ENCODE measurements around the gene TCF21. TPM values are rescaled to one million over a fixed set of nuclear protein-coding genes. Genes with fewer than 3 reads are reported as not detected.

TCF21 gene
- total RNA-seq, 1 donor from 2014 or later, result 0.52 TPM

DNA sequence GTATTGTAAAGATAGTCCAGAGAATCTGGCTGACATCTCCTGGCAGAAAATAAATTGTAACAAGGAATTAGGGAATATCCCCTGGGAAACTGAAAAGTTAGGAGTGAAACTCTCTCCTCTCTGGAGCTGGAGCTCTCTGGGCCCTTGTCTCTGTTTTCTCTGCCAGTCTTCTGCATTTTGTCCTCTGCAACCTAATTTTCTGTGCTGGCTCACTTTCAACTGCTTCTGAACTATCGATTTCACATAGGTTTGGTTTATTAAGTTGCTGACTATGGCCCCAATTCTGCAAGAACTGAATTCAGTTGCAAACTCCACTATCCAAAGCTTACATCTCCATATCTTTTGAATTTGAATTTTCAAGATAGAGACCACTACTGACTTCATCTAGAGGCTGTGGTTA, 9.3 kb downstream of the TCF21 start:
- H3K4me3 Mint-ChIP-seq (ENCODE audit: unreplicated experiment), result no peak overlapping the region
- Histone ChIP-seq H3K9ac (ENCODE audit: low read length) (no peak overlapping the region), H3K36me3 (ENCODE audit: insufficient read depth, low read length) (no peaks in the 10 kb centered on the region), H3K27ac (ENCODE audit: low read depth, low read length) (no peak overlapping the region), H2AFZ (ENCODE audit: low read depth, low read length) (no peak overlapping the region), H3K9me3 (ENCODE audit: insufficient read depth, low read depth, low read length) (no peaks in the 10 kb centered on the region), H3K4me1 (ENCODE audit: insufficient read depth, low read length) (no peaks in the 10 kb centered on the region), H3K79me2 (ENCODE audit: insufficient read depth, low read length) (no peaks in the 10 kb centered on the region), H3K27me3 (ENCODE audit: insufficient read depth, low read length) (peaks cover 65% of the 10 kb centered on the region), H3K4me2 (ENCODE audit: low read length) (no peak overlapping the region), H4K20me1 (ENCODE audit: insufficient read depth, low read length) (peaks cover 1% of the 10 kb centered on the region), H3K4me3 (ENCODE audit: insufficient read depth, low read depth, low read length) (no peak overlapping the region)
- DNase-seq (ENCODE audit: low read depth) (no peak), FAIRE-seq (no peak)
- H3K4me1 Mint-ChIP-seq (ENCODE audit: low read depth, unreplicated experiment), result peaks cover 9% of the 10 kb centered on the region
- H3K27ac Mint-ChIP-seq (ENCODE audit: unreplicated experiment), result no peak overlapping the region
- H3K27me3 Mint-ChIP-seq (ENCODE audit: low read depth, unreplicated experiment), result peaks cover 57% of the 10 kb centered on the region
- H3K9me3 Mint-ChIP-seq (ENCODE audit: unreplicated experiment), result no peaks in the 10 kb centered on the region
- TF ChIP-seq, protein P1, sequence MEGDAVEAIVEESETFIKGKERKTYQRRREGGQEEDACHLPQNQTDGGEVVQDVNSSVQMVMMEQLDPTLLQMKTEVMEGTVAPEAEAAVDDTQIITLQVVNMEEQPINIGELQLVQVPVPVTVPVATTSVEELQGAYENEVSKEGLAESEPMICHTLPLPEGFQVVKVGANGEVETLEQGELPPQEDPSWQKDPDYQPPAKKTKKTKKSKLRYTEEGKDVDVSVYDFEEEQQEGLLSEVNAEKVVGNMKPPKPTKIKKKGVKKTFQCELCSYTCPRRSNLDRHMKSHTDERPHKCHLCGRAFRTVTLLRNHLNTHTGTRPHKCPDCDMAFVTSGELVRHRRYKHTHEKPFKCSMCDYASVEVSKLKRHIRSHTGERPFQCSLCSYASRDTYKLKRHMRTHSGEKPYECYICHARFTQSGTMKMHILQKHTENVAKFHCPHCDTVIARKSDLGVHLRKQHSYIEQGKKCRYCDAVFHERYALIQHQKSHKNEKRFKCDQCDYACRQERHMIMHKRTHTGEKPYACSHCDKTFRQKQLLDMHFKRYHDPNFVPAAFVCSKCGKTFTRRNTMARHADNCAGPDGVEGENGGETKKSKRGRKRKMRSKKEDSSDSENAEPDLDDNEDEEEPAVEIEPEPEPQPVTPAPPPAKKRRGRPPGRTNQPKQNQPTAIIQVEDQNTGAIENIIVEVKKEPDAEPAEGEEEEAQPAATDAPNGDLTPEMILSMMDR (IDR thresholded peaks at IDR 0.05; ENCODE audit: insufficient read depth, low read depth, low read length), result no peak
- TF ChIP-seq EZH2 (IDR thresholded peaks at IDR 0.05; ENCODE audit: insufficient read depth, low read length), result no peak
- H3K36me3 Mint-ChIP-seq (ENCODE audit: low read depth, unreplicated experiment), result peaks cover 7% of the 10 kb centered on the region

DNA sequence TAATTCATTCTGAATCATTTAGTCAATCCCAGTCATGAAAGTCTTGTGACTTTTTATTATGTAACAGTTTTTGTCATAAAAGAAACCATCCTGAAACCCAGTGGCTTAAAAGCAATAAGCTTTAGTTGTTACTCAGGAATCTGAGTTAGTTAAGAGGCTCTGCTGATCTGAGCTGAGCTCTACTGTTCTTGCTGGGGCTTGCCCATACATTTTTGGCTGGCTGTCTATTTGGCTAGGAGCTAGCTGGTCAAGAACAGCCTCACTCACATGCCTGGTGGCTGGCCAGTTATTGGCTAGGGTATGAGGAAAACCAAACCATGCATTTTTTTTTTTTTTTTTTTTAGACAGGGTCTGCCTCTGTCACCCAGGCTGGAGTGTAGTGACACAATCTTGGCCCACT, 10.6 kb downstream of the TCF21 start:
- no peaks in the 10 kb centered on the region for H3K9me3 Mint-ChIP-seq (ENCODE audit: unreplicated experiment)
- Histone ChIP-seq H3K9me3 (ENCODE audit: insufficient read depth, low read depth, low read length) (no peaks in the 10 kb centered on the region), H4K20me1 (ENCODE audit: insufficient read depth, low read length) (no peaks in the 10 kb centered on the region), H2AFZ (ENCODE audit: low read depth, low read length) (no peak overlapping the region), H3K4me1 (ENCODE audit: insufficient read depth, low read length) (no peaks in the 10 kb centered on the region), H3K27me3 (ENCODE audit: insufficient read depth, low read length) (peaks cover 60% of the 10 kb centered on the region), H3K27ac (ENCODE audit: low read depth, low read length) (no peak overlapping the region), H3K79me2 (ENCODE audit: insufficient read depth, low read length) (no peaks in the 10 kb centered on the region), H3K9ac (ENCODE audit: low read length) (no peak overlapping the region), H3K36me3 (ENCODE audit: insufficient read depth, low read length) (no peaks in the 10 kb centered on the region), H3K4me2 (ENCODE audit: low read length) (no peak overlapping the region), H3K4me3 (ENCODE audit: insufficient read depth, low read depth, low read length) (no peak overlapping the region)
- FAIRE-seq (no peak), DNase-seq (ENCODE audit: low read depth) (no peak)
- H3K36me3 Mint-ChIP-seq (ENCODE audit: low read depth, unreplicated experiment), result peaks cover 2% of the 10 kb centered on the region
- peaks cover 46% of the 10 kb centered on the region for H3K27me3 Mint-ChIP-seq (ENCODE audit: low read depth, unreplicated experiment)
- no peak overlapping the region for H3K4me3 Mint-ChIP-seq (ENCODE audit: unreplicated experiment)
- TF ChIP-seq EZH2 (IDR thresholded peaks at IDR 0.05; ENCODE audit: insufficient read depth, low read length), result no peak
- TF ChIP-seq, protein P1 (IDR thresholded peaks at IDR 0.05; ENCODE audit: insufficient read depth, low read depth, low read length), result no peak
- H3K4me1 Mint-ChIP-seq (ENCODE audit: low read depth, unreplicated experiment), result peaks cover 6% of the 10 kb centered on the region
- no peak overlapping the region for H3K27ac Mint-ChIP-seq (ENCODE audit: unreplicated experiment)

DNA sequence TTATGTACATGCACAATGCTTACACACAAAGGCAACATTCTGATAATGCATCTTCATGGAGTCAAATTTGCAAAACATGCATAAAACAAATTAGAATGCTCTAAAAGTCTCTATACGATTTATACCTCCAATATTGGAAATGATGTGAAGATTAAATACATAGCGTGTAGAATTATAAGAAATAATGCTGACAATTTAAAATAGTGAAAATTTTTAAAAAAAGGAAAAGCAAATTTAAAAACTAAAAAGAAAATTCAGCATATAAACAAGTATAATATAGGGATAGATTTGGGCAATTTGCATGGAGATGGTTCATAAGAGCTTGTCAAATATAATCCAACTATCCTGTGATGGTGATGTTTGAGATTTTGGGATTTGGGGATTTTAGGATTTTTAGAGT, 14.9 kb downstream of the TCF21 start:
- no peaks in the 10 kb centered on the region for H4K20me1 ChIP-seq (ENCODE audit: insufficient read depth, low read length)
- Mint-ChIP-seq H3K9me3 (ENCODE audit: unreplicated experiment) (no peaks in the 10 kb centered on the region), H3K27me3 (ENCODE audit: low read depth, unreplicated experiment) (peaks cover 11% of the 10 kb centered on the region), H3K4me3 (ENCODE audit: unreplicated experiment) (no peak overlapping the region), H3K27ac (ENCODE audit: unreplicated experiment) (no peak overlapping the region), H3K4me1 (ENCODE audit: low read depth, unreplicated experiment) (peaks cover 6% of the 10 kb centered on the region), H3K36me3 (ENCODE audit: low read depth, unreplicated experiment) (no peaks in the 10 kb centered on the region)
- no peak overlapping the region for H3K9ac ChIP-seq (ENCODE audit: low read length)
- no peaks in the 10 kb centered on the region for H3K79me2 ChIP-seq (ENCODE audit: insufficient read depth, low read length)
- H3K4me2 ChIP-seq (ENCODE audit: low read length), result no peak overlapping the region
- TF ChIP-seq EZH2 (IDR thresholded peaks at IDR 0.05; ENCODE audit: insufficient read depth, low read length), result no peak
- TF ChIP-seq, protein P1 (IDR thresholded peaks at IDR 0.05; ENCODE audit: insufficient read depth, low read depth, low read length), result no peak
- H2AFZ ChIP-seq (ENCODE audit: low read depth, low read length), result no peak overlapping the region
- H3K27ac ChIP-seq (ENCODE audit: low read depth, low read length), result no peak overlapping the region
- peaks cover 32% of the 10 kb centered on the region for H3K27me3 ChIP-seq (ENCODE audit: insufficient read depth, low read length)
- no peaks in the 10 kb centered on the region for H3K9me3 ChIP-seq (ENCODE audit: insufficient read depth, low read depth, low read length)
- FAIRE-seq (no peak), DNase-seq (ENCODE audit: low read depth) (no peak)
- H3K4me3 ChIP-seq (ENCODE audit: insufficient read depth, low read depth, low read length), result no peak overlapping the region
- H3K4me1 ChIP-seq (ENCODE audit: insufficient read depth, low read length), result no peaks in the 10 kb centered on the region
- H3K36me3 ChIP-seq (ENCODE audit: insufficient read depth, low read length), result no peaks in the 10 kb centered on the region
